HuH-7 (cell line): ENCODE measurements around the gene DPF3.

Experiments used
- DNase-seq: peaks from one replicate; pipeline ENCODE4 v3.0.0; 2011; ENCODE audit warnings: low spot score

DPF3 gene

GRCh38 chr14:72615451-72616121, 278.3 kb downstream of the DPF3 start:
- DNase-seq, result no peak

- DNase-seq, result no peak
Measured at GRCh38 chr14:72614891-72615415, 278.9 kb downstream of the DPF3 start.

GRCh38 chr14:72614365-72614764, 279.5 kb downstream of the DPF3 start:
- DNase-seq, result no peak

GRCh38 chr14:72613975-72614319, 280.0 kb downstream of the DPF3 start:
- DNase-seq, result no peak

GRCh38 chr14:72613231-72613974, 280.5 kb downstream of the DPF3 start:
- no peak for DNase-seq

- no peak for DNase-seq
Measured at GRCh38 chr14:72612041-72612440, 281.9 kb downstream of the DPF3 start.

GRCh38 chr14:72611506-72611905, 282.4 kb downstream of the DPF3 start:
- no peak for DNase-seq

GRCh38 chr14:72610831-72611200, 283.1 kb downstream of the DPF3 start:
- no peak for DNase-seq

- DNase-seq, result no peak
Measured at GRCh38 chr14:72610096-72610830, 283.6 kb downstream of the DPF3 start.

- no peak for DNase-seq
Measured at GRCh38 chr14:72609205-72609916, 284.5 kb downstream of the DPF3 start.

GRCh38 chr14:72608391-72609204, 285.3 kb downstream of the DPF3 start:
- no peak for DNase-seq

GRCh38 chr14:72607386-72608130, 286.3 kb downstream of the DPF3 start:
- DNase-seq, result no peak

GRCh38 chr14:72606879-72607278, 287.0 kb downstream of the DPF3 start:
- no peak for DNase-seq

GRCh38 chr14:72605921-72606220, 288.0 kb downstream of the DPF3 start:
- no peak for DNase-seq

GRCh38 chr14:72605096-72605920, 288.6 kb downstream of the DPF3 start:
- DNase-seq, result no peak

- no peak for DNase-seq
Measured at GRCh38 chr14:72604133-72604532, 289.8 kb downstream of the DPF3 start.

- DNase-seq, result no peak
Measured at GRCh38 chr14:72603639-72604038, 290.3 kb downstream of the DPF3 start.

- DNase-seq, result no peak
Measured at GRCh38 chr14:72600551-72601330, 293.2 kb downstream of the DPF3 start.
